Ovary (tissue), 9 donors: Measurements from ENCODE around the gene SLC9A9. TPM values are rescaled to one million over a fixed set of nuclear protein-coding genes. Genes with fewer than 3 reads are reported as not detected.
A peak's percentile ranks its signal among the peaks of the same experiment; 100 is the strongest.

Experiments
- DNase-seq, 5 donors: peaks; one replicate each; pipeline ENCODE4 v3.0.0-alpha.2; 2019 to 2020
- H3K27ac ChIP-seq, 2 donors: fragments of 200-600 bp; one replicate each; pipeline versions ENCODE4 v1.5.1 to v1.8.0; 2019 to 2022
- H3K27me3 ChIP-seq: fragments of 200-600 bp; one replicate; pipeline ENCODE4 v1.8.0; 2022
- H3K36me3 ChIP-seq: fragments of 200-600 bp; sonication (generic); one replicate; pipeline ENCODE4 v1.5.1; 2019
- H3K4me1 ChIP-seq: one replicate; pipeline ENCODE4 v1.8.1; 2013; ENCODE audit warnings: mild to moderate bottlenecking, moderate library complexity; ENCODE audit not compliant: insufficient read depth
- H3K4me3 ChIP-seq: fragments of 200-600 bp; sonication (generic); one replicate; pipeline ENCODE4 v1.5.1; 2017
- H3K9me3 ChIP-seq, 2 donors: fragments of 200-600 bp in 1 of 2; sonication (generic) in 1 of 2; one replicate each; pipeline versions ENCODE4 v1.5.1 to v1.8.1; 2013 to 2019; ENCODE audit warnings: mild to moderate bottlenecking in 1 of 2, moderate library complexity in 1 of 2
- EP300 ChIP-seq: sonication (generic); formaldehyde crosslinking; IDR thresholded peaks from one replicate; pipeline ENCODE4 v1.6.1; 2017; ENCODE audit warnings: antibody characterized with exemption
- POLR2A ChIP-seq: fragments of 450-650 bp; IDR thresholded peaks from one replicate; pipeline ENCODE4 v1.6.1; 2017; ENCODE audit warnings: antibody characterized with exemption, mild to moderate bottlenecking, moderate library complexity
- WGBS, 3 donors: extraction: QIAGEN DNeasy Blood & Tissue Kit in 1 of 3; methylation state at CpG; one replicate each; pipeline versions ENCODE4 v1.1.5 to v1.1.7; 2013 to 2017; 5-methylcytosine and 5-hydroxymethylcytosine counted together
- intact Hi-C, 4 donors: fragments of 100-400 bp; cut with DNase I; formaldehyde crosslinking; loops; one replicate each; pipeline versions ENCODE4 v1.11.0 to v1.15.1; 2022 to 2023
- polyA plus RNA-seq, 2 donors: library from polyadenylated mRNA; stranded (reverse); fragments of 200-250 nt in 1 of 2; fragments of 350-450 nt in 1 of 2; fragmentation: Illumina TruSeq in 1 of 2; extraction: RNeasy Lipid Tissue Mini Kit (QIAGEN cat#74804) in 1 of 2; gene quantifications; one replicate each; pipeline ENCODE4 v1.2.3, GENCODE V29; 2013 to 2014
- total RNA-seq, 7 donors: library from RNA; depleted of rRNA in 2 of 7; stranded (reverse); fragments of >200 nt in 2 of 7; fragmentation: NEBNext Ultra II Directional in 3 of 7; extraction: Animal tissue kit (Norgen Biotek cat#: 25700) in 3 of 7; gene quantifications; one replicate each; pipeline versions ENCODE4 v1.1.0 to v1.2.4, GENCODE V29; 2016 to 2023
- TF ChIP-seq, protein P1 (sequence below), 3 donors: fragments of 450-650 bp in 2 of 3; fragments of 200-600 bp in 1 of 3; IDR thresholded peaks; one replicate each; pipeline versions ENCODE4 v1.5.1 to v1.8.0; 2016 to 2022; ENCODE audit warnings: antibody characterized with exemption in 3 of 3, mild to moderate bottlenecking in 1 of 3
- donor health status: DM: no; HTN: no; CAD: no; lungs with moderate emphysema.
- donor health status: DM: no; HTN: no; CAD: no.
- donor health status: Bipolar disorder and iron deficiency.
- donor health status: DM: yes; HTN: yes; CAD: no.
- donor health status: DM: no; HTN: no; CAD: no.
- donor health status: DM: yes; HTN: yes; CAD: no.

The SLC9A9 gene
- total and polyA plus RNA-seq, 9 donors: 7.0 to 22.7 (median 13.5) TPM

DNA sequence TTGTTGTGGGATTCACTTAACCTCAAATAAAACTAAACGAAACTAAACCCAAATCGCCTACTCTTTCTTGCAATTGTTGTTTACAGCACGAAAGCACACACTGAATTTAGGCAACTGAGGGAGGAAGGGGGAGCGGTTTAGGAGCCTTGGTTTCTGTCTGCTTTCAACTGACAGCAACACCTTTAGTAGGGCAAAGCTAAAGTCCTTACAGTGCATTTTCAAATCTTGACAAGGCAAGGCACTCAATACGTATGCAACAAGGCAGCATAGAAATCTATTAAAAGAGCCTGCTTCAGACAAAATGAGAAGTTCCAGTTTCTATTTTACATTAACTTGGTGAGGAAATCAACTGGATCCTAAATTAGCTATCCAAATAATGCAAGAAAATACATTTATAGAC, 554.1 kb downstream of the SLC9A9 start:
- DNase-seq: no peak
- WGBS, 3 donors: 50 to 80% (median 63%) methylated on average over 5 of the region's 5 CpGs

DNA sequence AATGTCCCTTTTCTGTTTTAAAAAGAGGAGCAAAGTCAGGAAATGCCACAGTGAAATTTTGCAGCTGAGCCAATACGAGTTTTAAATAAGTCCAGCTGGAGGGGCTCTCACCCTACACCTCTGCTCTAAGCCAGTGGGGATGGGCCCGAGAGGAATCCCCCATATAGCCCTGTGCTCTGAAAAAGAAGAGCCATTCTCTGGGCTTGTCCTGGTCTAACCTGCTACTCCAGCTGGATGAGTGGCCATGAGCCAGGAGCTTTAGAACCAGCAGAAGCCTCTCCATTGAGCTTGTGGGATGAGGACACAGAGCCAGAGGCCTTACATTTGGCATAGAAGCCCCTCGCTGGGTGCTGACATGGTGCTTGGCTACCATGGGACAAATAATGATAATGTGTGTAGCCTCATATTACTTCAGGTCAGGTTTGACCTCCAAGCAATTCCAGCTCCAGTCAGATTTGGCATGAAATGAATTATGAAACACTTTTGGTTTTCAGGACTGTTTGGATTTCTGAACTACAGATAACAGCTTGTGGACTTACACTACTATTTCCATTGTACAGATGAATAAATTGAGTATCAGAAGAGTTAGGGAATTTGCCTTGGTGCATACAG, 556.3 kb downstream of the SLC9A9 start:
- H3K9me3 ChIP-seq: no peaks in the 10 kb centered on the region
- intact Hi-C loops: no loop called here
- peak in 3 of 5 donors; percentile 8 to 41 (median 28) for DNase-seq
- no peak overlapping the region for H3K4me3 ChIP-seq
- no peak overlapping the region for H3K27ac ChIP-seq
- WGBS, 3 donors: 9 to 28% (median 12%) methylated on average over 3 of the region's 3 CpGs
- H3K27me3 ChIP-seq: no peaks in the 10 kb centered on the region
- TF ChIP-seq, protein P1, sequence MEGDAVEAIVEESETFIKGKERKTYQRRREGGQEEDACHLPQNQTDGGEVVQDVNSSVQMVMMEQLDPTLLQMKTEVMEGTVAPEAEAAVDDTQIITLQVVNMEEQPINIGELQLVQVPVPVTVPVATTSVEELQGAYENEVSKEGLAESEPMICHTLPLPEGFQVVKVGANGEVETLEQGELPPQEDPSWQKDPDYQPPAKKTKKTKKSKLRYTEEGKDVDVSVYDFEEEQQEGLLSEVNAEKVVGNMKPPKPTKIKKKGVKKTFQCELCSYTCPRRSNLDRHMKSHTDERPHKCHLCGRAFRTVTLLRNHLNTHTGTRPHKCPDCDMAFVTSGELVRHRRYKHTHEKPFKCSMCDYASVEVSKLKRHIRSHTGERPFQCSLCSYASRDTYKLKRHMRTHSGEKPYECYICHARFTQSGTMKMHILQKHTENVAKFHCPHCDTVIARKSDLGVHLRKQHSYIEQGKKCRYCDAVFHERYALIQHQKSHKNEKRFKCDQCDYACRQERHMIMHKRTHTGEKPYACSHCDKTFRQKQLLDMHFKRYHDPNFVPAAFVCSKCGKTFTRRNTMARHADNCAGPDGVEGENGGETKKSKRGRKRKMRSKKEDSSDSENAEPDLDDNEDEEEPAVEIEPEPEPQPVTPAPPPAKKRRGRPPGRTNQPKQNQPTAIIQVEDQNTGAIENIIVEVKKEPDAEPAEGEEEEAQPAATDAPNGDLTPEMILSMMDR (IDR thresholded peaks at IDR 0.05): no peak
- TF ChIP-seq POLR2A (no peak), EP300 (no peak)
- no peaks in the 10 kb centered on the region for H3K36me3 ChIP-seq
- peaks cover 3% of the 10 kb centered on the region for H3K4me1 ChIP-seq

More for the DNA sequence above, 554.1 kb downstream of the SLC9A9 start:
- Histone ChIP-seq H3K27ac (no peak overlapping the region), H3K4me3 (no peak overlapping the region), H3K36me3 (no peaks in the 10 kb centered on the region), H3K4me1 (peaks cover 3% of the 10 kb centered on the region), H3K27me3 (no peaks in the 10 kb centered on the region), H3K9me3 (no peaks in the 10 kb centered on the region)
- intact Hi-C loops: no loop called here
- no peak for TF ChIP-seq EP300

DNA sequence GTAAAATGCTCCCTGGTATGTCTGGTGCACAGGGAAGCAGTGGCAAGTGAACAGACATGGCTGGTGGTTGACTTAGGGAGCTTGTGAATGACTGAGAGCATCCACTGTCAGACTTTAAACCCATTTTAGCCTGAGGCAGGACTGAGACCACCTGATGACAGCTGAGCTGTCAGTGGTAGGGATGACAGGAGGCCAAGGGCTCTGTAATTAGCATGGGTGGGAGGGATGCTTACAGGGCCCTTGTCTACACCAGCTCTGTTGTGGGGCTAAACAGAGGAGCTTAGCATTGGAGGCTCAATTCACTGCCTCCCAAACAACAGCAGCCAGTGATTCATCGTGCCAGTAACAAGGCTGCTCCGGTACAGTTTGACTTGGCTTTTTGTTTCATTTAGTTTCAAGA, 559.3 kb downstream of the SLC9A9 start:
- TF ChIP-seq EP300: no peak
- TF ChIP-seq, protein P1 (IDR thresholded peaks at IDR 0.05): no peak
- no peak for TF ChIP-seq POLR2A
- H3K27me3 ChIP-seq: no peaks in the 10 kb centered on the region

DNA sequence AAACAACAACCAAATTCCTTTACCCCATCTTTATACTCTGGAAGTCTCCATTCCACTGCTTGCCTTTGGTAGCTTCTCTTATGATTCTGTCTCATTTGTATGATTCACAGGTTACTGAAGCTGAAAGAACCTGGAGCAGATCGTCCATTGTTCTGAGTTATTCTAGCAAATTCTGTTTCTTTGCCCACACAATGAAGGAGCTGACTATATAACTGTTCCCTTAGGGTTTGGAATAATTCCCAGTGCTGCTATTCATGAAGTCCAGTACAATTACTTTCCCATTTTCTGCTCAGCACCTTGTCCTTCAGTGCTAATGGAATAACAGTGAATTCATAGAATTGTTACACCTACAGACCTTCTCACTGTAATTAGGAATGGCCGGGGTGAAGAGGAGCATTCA, 560.9 kb downstream of the SLC9A9 start:
- H3K4me1 ChIP-seq: peaks cover 3% of the 10 kb centered on the region
- no peak overlapping the region for H3K27ac ChIP-seq
- WGBS, 3 donors: 89 to 92% (median 90%) methylated on average over 2 of the region's 2 CpGs
- no peaks in the 10 kb centered on the region for H3K9me3 ChIP-seq
- no peaks in the 10 kb centered on the region for H3K27me3 ChIP-seq
- no peak overlapping the region for H3K4me3 ChIP-seq
- H3K36me3 ChIP-seq: no peaks in the 10 kb centered on the region
- DNase-seq: no peak
- intact Hi-C loops: no loop called here
- TF ChIP-seq, protein P1 (IDR thresholded peaks at IDR 0.05): no peak
- TF ChIP-seq POLR2A (no peak), EP300 (no peak)

More for the DNA sequence above, 559.3 kb downstream of the SLC9A9 start:
- Histone ChIP-seq H3K36me3 (no peaks in the 10 kb centered on the region), H3K4me3 (no peak overlapping the region), H3K27ac (no peak overlapping the region), H3K9me3 (no peaks in the 10 kb centered on the region), H3K4me1 (peaks cover 3% of the 10 kb centered on the region)
- intact Hi-C loops: no loop called here
- 90 to 97% (median 90%) methylated on average over 2 of the region's 2 CpGs for WGBS, 3 donors
- DNase-seq: no peak

DNA sequence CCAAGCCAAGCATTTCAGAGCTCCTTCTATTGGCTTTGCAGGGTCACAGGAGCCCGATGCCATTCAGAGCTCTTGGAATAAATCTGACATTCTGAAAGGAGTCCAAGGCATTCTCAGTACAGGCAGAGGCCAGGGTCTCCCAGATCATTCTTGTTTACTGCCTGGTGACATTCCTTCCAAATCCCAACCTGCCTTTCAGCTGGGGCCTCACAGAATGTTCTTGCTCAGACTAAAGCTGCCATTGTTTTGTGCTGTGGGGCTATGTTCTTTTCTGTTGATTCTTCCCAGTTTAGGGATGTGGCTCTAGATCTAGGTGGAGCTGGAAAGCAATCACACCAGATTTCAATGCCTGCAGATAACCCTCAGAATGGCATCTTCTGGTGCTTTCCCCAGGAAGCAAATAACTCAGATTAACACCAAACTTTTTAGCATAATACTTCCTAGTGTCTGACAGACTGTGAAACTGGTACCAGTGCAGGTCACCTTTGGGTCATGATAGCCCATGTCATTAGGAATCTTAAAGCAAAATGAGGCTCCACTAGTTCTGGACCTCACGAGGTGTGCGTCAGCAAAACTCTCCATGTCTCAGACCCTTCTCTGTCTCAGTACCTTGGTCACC, 561.8 kb downstream of the SLC9A9 start:
- Histone ChIP-seq H3K27me3 (no peaks in the 10 kb centered on the region), H3K4me3 (no peak overlapping the region), H3K36me3 (no peaks in the 10 kb centered on the region), H3K9me3 (no peaks in the 10 kb centered on the region), H3K27ac (no peak overlapping the region), H3K4me1 (no peaks in the 10 kb centered on the region)
- WGBS, 3 donors: 87 to 95% (median 91%) methylated on average over 3 of the region's 3 CpGs
- TF ChIP-seq POLR2A (no peak), EP300 (no peak)
- TF ChIP-seq, protein P1 (IDR thresholded peaks at IDR 0.05): no peak
- intact Hi-C loops: no loop called here
- DNase-seq: no peak
